Measurements from ENCODE around the gene FOXO6.

The FOXO6 gene

DNA sequence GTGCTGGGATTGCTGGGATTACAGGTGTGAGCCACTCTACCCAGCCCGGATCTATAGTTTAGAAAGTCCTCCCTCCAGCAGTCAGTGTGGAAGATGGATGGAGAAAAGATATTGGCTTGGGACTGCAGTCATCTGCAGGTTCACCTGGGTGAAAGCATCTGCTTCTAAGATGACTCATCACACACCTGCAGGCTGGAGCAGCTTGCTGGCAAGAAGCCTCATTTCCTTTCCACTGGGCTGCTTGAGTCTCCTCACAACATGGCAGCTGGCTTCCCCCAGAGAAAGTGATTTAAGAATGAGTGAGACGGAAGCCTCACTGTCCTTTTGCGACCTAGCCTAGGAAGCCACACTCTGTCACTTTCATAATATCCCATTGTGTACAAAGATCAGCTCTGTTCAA, 50.0 kb downstream of the FOXO6 start:
- DNase-seq: no peak

- DNase-seq: no peak
Measured at GRCh38 chr1:41412748-41413147, 51.5 kb downstream of the FOXO6 start.

DNA sequence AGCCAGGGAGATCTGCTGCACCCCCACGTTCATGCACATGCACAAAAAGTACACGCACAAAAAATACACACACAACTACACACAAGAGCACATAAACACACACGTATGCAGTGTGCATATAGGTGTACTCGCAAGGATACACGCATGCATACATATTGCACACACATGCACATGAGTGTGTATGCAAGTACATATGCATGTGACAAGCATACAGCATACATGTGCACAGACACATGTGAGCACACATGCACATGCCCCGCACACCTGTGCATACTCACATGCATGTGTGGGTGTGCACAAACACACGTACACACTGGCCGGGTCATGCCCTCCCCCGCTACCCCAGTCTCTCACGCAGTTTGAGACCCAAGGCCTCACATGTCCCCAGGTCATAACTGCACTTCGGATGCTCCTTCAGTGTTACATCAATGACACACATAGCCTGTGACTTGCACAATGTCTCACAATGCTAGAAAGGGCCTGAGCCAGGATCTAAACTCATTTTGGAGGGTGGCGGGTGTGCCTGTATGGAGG, 52.6 kb downstream of the FOXO6 start:
- DNase-seq: no peak

DNA sequence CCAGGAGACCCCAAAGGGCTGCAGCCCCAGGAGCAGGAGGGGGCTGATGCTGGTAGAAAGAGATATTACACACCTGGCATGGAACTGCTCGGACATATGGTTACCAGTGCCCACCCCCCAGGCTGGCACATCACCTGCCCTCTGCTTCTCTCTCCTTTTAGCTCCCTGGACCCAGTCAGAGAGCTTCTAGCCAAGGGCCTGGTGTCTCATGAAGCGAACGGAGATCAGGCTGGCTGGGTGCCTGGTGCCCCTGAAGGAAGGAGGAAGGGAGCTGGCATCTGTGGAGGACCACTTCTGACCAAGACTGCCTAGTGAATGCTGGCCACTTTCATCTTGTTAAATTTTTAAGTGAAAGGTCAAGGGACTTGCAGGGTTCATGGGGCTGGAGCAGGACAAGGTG, 53.1 kb downstream of the FOXO6 start:
- DNase-seq: no peak

- no peak for DNase-seq
Measured at GRCh38 chr1:41414716-41415306, 53.6 kb downstream of the FOXO6 start.

DNA sequence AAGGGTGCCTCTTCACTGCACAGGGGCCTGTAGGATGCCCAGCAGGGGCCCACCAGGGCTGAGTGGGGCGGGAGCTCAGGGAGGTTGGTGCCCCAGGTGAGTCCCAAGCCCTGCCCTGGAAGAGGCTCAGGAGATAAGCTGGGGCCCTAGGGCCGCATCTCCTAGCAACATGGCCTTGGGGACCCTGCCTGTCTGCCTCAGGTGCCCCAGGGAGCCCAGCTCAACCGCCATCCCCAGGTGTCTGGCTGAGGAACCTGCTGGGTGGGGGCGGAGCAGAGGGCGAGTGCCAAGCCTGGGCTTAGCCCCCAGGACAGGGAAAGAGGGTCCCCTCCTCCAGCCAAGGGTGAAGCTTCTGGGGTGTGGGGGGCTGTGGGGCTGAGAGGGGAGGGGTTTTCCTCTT, 54.8 kb downstream of the FOXO6 start:
- DNase-seq: no peak

GRCh38 chr1:41416552-41417334, 55.5 kb downstream of the FOXO6 start:
- peak; percentile 54 for DNase-seq

- DNase-seq: no peak
Measured at GRCh38 chr1:41417335-41417682, 56.1 kb downstream of the FOXO6 start.

GRCh38 chr1:41417746-41418145, 56.5 kb downstream of the FOXO6 start:
- no peak for DNase-seq

- DNase-seq: no peak
Measured at GRCh38 chr1:41418857-41419583, 57.8 kb downstream of the FOXO6 start.

- DNase-seq: no peak
Measured at GRCh38 chr1:41419584-41420295, 58.5 kb downstream of the FOXO6 start.

DNA sequence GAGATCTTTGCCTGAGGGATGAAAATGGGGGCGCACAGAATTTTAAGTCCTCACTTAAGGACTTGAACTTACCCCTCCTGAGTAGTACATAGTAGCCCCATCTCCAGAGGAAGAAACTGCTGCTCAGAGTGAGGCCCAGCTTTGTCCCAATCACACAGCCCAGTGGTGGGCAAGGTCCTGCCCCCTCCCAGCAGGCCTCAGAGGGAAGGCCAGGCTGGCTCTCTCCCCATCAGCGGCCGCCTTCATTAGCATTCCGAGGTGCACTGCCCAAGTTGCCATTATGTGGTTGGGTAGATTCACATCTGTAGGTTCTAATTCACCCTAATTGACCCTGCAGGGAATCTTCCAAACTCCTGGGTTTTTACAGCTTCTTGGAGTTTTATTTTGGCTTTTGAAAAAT, 59.1 kb downstream of the FOXO6 start:
- no peak for DNase-seq

GRCh38 chr1:41420860-41421259, 59.6 kb downstream of the FOXO6 start:
- DNase-seq: no peak

- no peak for DNase-seq
Measured at GRCh38 chr1:41422306-41422705, 61.1 kb downstream of the FOXO6 start.

GRCh38 chr1:41423511-41424191, 62.4 kb downstream of the FOXO6 start:
- DNase-seq: no peak

DNA sequence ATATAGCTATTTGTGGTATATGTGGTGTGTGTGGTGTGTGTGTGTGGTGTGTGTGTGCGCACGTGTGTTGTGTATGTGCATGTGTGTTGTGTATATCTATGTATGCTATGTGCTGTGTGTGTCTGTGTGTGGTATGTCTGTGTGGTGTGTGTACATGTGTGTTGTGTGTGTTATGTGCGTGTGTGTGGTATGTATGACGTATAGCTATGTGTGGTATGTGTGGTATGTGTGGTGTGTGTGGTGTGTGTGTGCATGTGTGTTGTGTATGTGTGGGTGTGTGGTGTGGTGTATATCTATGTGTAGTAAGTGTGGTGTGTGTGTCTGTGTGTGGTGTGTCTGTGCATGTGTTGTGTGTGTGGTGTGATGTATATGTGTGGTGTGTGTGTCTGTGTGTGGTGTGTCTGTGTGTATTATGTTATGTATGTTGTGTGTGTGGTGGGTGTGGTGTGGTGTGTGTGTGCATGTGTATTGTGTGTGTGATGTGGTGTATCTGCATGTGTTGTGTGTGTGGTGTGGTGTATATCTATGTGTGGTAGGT, 63.4 kb downstream of the FOXO6 start:
- no peak for DNase-seq

DNA sequence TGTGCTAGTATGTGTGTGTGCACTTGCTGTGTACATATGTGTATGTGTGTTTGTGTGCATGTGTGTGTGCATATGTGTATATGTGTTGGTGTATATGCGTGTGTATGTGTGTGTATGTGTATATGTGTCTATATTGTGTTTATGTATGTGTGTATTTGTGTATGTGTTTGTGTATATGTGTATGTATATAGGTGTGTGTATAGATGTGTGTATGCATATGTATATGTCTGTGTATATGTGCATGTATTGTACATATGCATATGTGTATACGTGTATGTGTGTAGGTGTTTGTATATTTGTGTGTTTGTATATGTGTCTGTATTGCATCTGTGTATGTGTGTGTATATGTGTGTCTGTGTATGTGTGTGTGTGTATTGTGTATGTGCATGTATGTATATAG, 64.1 kb downstream of the FOXO6 start:
- no peak for DNase-seq

DNA sequence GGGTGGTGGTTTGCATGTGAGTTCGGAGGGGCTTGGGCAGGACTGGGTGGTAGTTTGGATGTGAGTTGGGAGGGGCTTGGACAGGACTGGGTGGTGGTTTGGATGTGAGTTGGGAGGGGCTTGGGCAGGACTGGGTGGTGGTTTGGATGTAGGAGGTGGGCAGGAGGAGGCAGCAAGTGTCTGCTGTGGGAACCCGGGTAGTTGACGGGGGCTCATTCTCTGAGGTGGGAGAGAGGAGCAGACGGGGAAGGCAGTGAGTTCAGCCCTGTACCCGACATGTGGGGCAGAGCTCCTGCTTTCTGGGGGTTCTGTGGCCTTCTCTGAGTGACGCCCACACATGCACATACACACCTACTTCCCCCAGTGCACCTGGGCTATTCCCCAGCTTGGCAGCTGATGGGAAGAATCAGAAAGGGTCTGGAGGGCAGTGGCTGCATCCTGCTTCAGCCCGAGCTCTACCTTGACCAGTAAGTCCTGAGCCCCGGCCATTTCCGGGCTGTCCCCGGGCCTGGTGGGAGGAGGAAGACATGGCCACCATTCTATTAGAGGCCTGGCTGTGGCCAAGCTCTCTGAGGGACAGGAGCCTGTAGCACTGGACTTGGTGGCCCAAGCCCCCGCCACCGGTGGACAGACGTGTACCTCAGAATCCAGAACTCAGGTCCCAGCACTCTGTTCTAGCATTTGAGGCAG, 65.1 kb downstream of the FOXO6 start:
- DNase-seq: no peak

DNA sequence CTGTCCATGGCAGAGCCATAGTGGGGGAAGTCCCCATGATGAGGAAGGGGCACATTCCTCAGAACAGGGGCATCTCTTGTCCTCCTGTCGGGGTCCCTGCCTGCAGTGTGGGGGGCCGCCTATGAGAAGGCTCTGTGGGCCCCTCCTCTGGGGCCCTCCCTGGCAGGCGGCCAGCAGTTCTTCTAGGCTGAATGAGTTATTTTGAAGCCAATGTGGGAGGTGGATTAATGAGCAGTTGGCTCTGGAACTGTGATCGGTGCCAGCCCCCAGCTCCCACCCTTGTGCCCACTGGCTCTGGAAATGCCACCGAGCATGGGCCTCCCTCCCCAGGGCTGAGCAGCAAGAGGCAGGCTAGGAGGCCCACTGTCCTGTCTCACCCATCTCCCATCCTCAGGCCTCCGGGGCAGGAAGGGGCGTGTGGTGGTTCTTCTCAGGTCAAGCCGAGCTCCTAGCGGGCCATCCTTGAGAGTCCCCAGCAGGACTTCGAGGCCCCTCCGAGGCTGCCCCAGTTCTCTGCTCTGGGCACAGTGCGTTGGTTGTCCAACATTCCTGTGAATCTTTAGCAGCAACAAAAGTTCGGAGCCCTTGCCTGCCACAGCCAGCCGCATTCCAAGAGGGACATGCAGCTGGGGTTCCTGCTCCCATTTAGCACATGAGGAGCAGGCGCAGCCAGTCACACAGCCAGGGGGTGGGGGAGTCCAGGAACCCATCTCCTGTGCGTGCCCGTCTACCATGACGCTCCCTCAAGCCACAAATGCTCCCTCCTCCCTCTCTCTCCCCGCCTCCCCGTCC, 66.1 kb downstream of the FOXO6 start:
- no peak for DNase-seq

DNA sequence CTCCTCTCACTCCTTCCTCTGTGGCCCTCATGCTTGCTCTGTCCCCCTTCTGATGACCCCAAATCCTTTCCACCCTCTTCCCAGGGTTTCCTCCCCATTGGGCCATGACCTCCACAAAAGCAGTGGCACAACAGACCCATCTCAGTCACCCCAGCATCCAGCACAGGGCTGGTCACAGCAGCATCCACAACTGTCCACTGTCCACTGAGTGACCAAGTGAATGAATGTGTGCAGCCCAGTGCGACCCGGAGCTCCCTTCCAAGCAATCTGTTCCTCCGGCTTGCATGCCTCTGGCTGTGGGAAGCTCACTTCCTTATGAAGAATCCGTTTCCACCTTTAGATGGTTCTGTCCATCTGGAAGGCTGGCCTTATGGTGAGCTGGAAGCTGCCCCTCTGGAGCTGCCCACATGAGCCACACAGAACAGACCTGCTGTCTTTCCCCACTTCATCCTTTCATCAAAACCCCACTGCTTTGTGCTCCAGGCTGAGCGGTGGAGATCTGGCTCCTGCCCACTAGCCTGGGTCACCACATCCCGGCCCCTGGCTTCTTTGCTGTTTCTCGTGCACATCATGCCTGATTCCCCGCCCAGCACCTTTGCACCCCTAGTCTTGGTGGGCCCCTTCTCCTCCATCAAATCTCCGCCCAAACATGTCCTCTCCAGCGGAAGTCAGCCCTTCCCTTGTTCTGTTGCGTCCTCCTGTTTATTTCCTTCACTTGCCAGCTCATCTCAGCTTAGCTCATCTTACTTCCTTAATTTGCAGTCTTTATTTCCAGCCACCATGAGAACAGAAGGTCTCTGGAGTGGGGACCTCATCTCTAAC, 66.9 kb downstream of the FOXO6 start:
- DNase-seq: no peak

All from CD4-positive, alpha-beta T cell treated with Interleukin-17A for 1 hour (primary cell).